Panc1 (cell line): ENCODE measurements around the gene HMMR. TPM values are rescaled to one million over a fixed set of nuclear protein-coding genes. Genes with fewer than 3 reads are reported as not detected.
"Not testable (repeated sequence)": the region's sequence is repeated elsewhere in the genome, so short reads cannot be mapped to it uniquely, and the experiment has no call there.

ENCODE experiments used
- ATAC-seq: fragments of 200-7000 bp; cut with Tn5 transposase; 2 replicates; pipeline ENCODE4 v1.9.1; 2020; ENCODE audit warnings: mild to moderate bottlenecking, moderate library complexity
- BruUV-seq: library from RNA; stranded (reverse); fragments of 400-500 nt; replicated peaks from 2 replicates; lab custom pipeline; 2021; lab: Mats Ljungman, UMichigan
- CTCF ChIA-PET: fragments of 300-600 bp; sonication (Branson Sonifier 250); formaldehyde crosslinking; loops from one replicate; lab custom pipeline; 2022; ENCODE audit warnings: antibody characterized with exemption; lab: Charles Lee
- POLR2A ChIA-PET: fragments of 300-600 bp; sonication (Branson Sonifier 250); formaldehyde crosslinking; loops from one replicate; lab custom pipeline; 2022; ENCODE audit warnings: antibody characterized with exemption; lab: Charles Lee
- DNase-seq: peaks from one replicate; pipeline ENCODE4 v3.0.0-alpha.2; 2010; ENCODE audit warnings: low read depth, low spot score
- H3K27ac ChIP-seq: 2 replicates; pipeline ENCODE4 v1.5.1; 2011; ENCODE audit warnings: mild to moderate bottlenecking, low read length, inconsistent platforms
- H3K27me3 ChIP-seq: fragments of 200-500 bp; sonication (Bioruptor generic); 2 replicates; pipeline ENCODE4 v1.6.0; 2014; ENCODE audit warnings: low read length, inconsistent platforms; ENCODE audit not compliant: control insufficient read depth, insufficient read depth
- H3K36me3 ChIP-seq: fragments of 200-500 bp; sonication (Bioruptor generic); 2 replicates; pipeline ENCODE4 v1.5.1; 2014; ENCODE audit warnings: inconsistent platforms, mild to moderate bottlenecking, low read length, moderate library complexity; ENCODE audit not compliant: control insufficient read depth, insufficient read depth
- H3K4me1 ChIP-seq: 2 replicates; pipeline ENCODE4 v1.5.1; 2011; ENCODE audit warnings: inconsistent platforms, mild to moderate bottlenecking, low read length, moderate library complexity; ENCODE audit not compliant: control insufficient read depth, insufficient read depth
- H3K4me3 ChIP-seq, 2 experiments: 2 replicates each; pipeline ENCODE4 v1.5.1; 2011 to 2012; ENCODE audit warnings: low read depth in 2 of 2, low read length in 2 of 2, mild to moderate bottlenecking in 2 of 2, inconsistent platforms in 1 of 2, moderate library complexity in 1 of 2
- H3K9me3 ChIP-seq: fragments of 200-500 bp; sonication (Bioruptor generic); 2 replicates; pipeline ENCODE4 v1.5.1; 2014; ENCODE audit warnings: low read depth, mild to moderate bottlenecking, inconsistent platforms, low read length, moderate library complexity; ENCODE audit not compliant: control insufficient read depth, insufficient read depth
- POLR2AphosphoS5 ChIP-seq: IDR thresholded peaks from 2 replicates; pipeline ENCODE4 v1.6.1; 2012; ENCODE audit warnings: mild to moderate bottlenecking, low read depth, low read length, moderate library complexity
- SIN3A ChIP-seq: IDR thresholded peaks from 2 replicates; pipeline ENCODE4 v1.6.1; 2012; ENCODE audit warnings: low read depth, mild to moderate bottlenecking, low read length, moderate library complexity, borderline replicate concordance; ENCODE audit not compliant: insufficient read depth
- TCF7L2 ChIP-seq: IDR thresholded peaks from 2 replicates; pipeline ENCODE4 v1.6.1; 2011; ENCODE audit warnings: mild to moderate bottlenecking, low read depth, low read length, inconsistent platforms
- in situ Hi-C: cut with HindIII; loops from 2 replicates; pipeline ENCODE4 v1.10.0; 2016; ENCODE audit warnings: low sequenced_read_pairs, low pct_unique_long_range_greater_than_20kb
- intact Hi-C: fragments of 100-400 bp; cut with micrococcal nuclease; formaldehyde crosslinking; loops from one replicate; pipeline ENCODE4 v1.10.0; 2022; ENCODE audit not compliant: unreplicated experiment
- total RNA-seq: library from RNA; stranded (reverse); gene quantifications from one replicate; pipeline ENCODE4 v1.2.1, GENCODE V29; 2021; ENCODE audit not compliant: unreplicated experiment
- TF ChIP-seq, protein P1 (sequence below): fragments of 450-650 bp; IDR thresholded peaks from 2 replicates; pipeline ENCODE4 v1.5.1; 2017; ENCODE audit warnings: mild to moderate bottlenecking
- TF ChIP-seq, protein P2 (sequence below), 2 experiments: IDR thresholded peaks; 2 replicates each; pipeline ENCODE4 v1.6.1; 2011 to 2012; ENCODE audit warnings: low read depth in 2 of 2, control low read depth in 1 of 2, low read length in 1 of 2, mild to moderate bottlenecking in 1 of 2, moderate library complexity in 1 of 2; ENCODE audit not compliant: insufficient read depth in 1 of 2

HMMR gene
- total RNA-seq, 1 experiment from 2014 or later = 42.5 TPM

- no peak for ATAC-seq
- ChIA-PET POLR2A (no interaction called here), CTCF (no interaction called here)
- Histone ChIP-seq H3K4me3 (no peak overlapping the region), H3K27ac (no peak overlapping the region), H3K27me3 (no peaks in the 10 kb centered on the region), H3K9me3 (no peaks in the 10 kb centered on the region), H3K36me3 (peaks cover 29% of the 10 kb centered on the region), H3K4me1 (0 out of 2 replicates have a peak, but pooled peaks cover 6% of the 10 kb centered on the region)
- in situ Hi-C loops = no loop called here
- TF ChIP-seq, protein P1, sequence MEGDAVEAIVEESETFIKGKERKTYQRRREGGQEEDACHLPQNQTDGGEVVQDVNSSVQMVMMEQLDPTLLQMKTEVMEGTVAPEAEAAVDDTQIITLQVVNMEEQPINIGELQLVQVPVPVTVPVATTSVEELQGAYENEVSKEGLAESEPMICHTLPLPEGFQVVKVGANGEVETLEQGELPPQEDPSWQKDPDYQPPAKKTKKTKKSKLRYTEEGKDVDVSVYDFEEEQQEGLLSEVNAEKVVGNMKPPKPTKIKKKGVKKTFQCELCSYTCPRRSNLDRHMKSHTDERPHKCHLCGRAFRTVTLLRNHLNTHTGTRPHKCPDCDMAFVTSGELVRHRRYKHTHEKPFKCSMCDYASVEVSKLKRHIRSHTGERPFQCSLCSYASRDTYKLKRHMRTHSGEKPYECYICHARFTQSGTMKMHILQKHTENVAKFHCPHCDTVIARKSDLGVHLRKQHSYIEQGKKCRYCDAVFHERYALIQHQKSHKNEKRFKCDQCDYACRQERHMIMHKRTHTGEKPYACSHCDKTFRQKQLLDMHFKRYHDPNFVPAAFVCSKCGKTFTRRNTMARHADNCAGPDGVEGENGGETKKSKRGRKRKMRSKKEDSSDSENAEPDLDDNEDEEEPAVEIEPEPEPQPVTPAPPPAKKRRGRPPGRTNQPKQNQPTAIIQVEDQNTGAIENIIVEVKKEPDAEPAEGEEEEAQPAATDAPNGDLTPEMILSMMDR = no peak
- TF ChIP-seq, protein P2, sequence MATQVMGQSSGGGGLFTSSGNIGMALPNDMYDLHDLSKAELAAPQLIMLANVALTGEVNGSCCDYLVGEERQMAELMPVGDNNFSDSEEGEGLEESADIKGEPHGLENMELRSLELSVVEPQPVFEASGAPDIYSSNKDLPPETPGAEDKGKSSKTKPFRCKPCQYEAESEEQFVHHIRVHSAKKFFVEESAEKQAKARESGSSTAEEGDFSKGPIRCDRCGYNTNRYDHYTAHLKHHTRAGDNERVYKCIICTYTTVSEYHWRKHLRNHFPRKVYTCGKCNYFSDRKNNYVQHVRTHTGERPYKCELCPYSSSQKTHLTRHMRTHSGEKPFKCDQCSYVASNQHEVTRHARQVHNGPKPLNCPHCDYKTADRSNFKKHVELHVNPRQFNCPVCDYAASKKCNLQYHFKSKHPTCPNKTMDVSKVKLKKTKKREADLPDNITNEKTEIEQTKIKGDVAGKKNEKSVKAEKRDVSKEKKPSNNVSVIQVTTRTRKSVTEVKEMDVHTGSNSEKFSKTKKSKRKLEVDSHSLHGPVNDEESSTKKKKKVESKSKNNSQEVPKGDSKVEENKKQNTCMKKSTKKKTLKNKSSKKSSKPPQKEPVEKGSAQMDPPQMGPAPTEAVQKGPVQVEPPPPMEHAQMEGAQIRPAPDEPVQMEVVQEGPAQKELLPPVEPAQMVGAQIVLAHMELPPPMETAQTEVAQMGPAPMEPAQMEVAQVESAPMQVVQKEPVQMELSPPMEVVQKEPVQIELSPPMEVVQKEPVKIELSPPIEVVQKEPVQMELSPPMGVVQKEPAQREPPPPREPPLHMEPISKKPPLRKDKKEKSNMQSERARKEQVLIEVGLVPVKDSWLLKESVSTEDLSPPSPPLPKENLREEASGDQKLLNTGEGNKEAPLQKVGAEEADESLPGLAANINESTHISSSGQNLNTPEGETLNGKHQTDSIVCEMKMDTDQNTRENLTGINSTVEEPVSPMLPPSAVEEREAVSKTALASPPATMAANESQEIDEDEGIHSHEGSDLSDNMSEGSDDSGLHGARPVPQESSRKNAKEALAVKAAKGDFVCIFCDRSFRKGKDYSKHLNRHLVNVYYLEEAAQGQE (IDR thresholded peaks at IDR 0.05; ENCODE audit: insufficient read depth in 1 of 2, low read depth in 2 of 2, low read length in 1 of 2) = no peak
- no peak for TF ChIP-seq TCF7L2
- TF ChIP-seq SIN3A = no peak
- TF ChIP-seq POLR2AphosphoS5 = no peak
- BruUV-seq = no TSS peak
- intact Hi-C loops = no loop called here
- DNase-seq = no peak
Observed at GRCh38 chr5:163453705-163454104, 6.7 kb upstream of the HMMR start.

DNA sequence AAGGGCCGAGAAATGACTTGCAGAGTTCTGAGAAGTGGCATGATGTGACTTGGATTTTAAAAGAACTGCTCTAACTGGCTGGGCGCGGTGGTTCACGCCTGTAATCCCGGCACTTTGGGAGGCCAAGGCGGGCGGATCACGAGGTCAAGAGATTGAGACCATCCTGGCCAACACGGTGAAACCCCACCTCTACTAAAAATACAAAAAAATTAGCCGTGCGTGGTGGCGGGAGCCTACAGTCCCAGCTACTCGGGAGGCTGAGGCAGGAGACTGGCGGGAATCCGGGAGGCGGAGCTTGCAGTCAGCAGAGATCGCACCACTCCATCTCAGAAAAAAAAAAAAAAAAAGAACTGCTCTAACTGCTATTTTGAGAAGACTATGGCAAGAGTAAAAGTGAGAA lies 5.0 kb upstream of the HMMR start:
- H3K4me3 ChIP-seq, BruUV-seq, H3K27ac ChIP-seq, H3K27me3 ChIP-seq, ATAC-seq, DNase-seq, intact Hi-C loops, in situ Hi-C loops, H3K4me1 ChIP-seq, H3K9me3 ChIP-seq, POLR2A ChIA-PET, CTCF ChIA-PET: not testable (repeated sequence)
- peaks cover 34% of the 10 kb centered on the region for H3K36me3 ChIP-seq

DNA sequence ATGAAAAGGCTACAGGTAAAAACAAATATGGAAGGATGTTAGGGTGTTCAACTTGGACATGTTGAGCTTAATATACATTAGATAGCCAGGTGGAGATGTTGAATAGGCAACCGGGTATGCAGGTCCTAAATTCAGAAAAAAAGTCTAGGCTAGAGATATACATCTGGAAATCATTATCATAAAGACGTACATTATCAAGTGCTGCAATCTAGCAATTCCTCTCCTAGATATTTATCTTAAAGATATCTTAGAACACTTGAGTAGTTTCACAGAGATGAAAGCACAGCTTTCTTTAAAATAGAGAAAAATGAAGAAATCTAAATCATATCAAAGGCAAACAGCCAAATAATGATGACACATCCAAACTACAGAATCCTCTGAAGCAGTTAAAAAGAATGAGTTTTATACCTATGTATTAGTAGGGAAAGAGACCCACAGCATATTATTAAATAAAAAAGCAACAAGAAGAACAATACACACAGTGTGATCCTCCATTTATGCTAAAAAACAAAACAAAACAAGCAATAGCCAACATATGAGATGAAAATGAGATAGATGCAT lies 4.3 kb upstream of the HMMR start:
- ChIA-PET POLR2A (no interaction called here), CTCF (no interaction called here)
- Histone ChIP-seq H3K27me3 (no peaks in the 10 kb centered on the region), H3K36me3 (peaks cover 34% of the 10 kb centered on the region), H3K9me3 (no peaks in the 10 kb centered on the region), H3K27ac (no peak overlapping the region), H3K4me1 (0 out of 2 replicates have a peak, but pooled peaks cover 6% of the 10 kb centered on the region), H3K4me3 (no peak overlapping the region)
- DNase-seq (no peak), ATAC-seq (no peak)
- no TSS peak for BruUV-seq
- intact Hi-C loops = no loop called here
- TF ChIP-seq POLR2AphosphoS5 (no peak), SIN3A (no peak), TCF7L2 (no peak)
- TF ChIP-seq, protein P2 (IDR thresholded peaks at IDR 0.05; ENCODE audit: insufficient read depth in 1 of 2, low read depth in 2 of 2, low read length in 1 of 2) = no peak
- TF ChIP-seq, protein P1 = no peak
- in situ Hi-C loops = no loop called here
